ENCODE measurements around the gene SEMA4G.

- TF ChIP-seq REST (IDR thresholded peaks at IDR 0.05; ENCODE audit: low read depth) (no peak), JUND (IDR thresholded peaks at IDR 0.05) (no peak), POLR2AphosphoS5 (IDR thresholded peaks at IDR 0.05; ENCODE audit: low read depth, low read length) (no peak), CTCF (IDR thresholded peaks at IDR 0.05 in 2 of 3, conservative IDR thresholded peaks at IDR 0.05 in 1 of 3; ENCODE audit: borderline replicate concordance in 1 of 3, insufficient read depth in 1 of 3, low read depth in 2 of 3, low read length in 2 of 3) (no peak), EZH2 (IDR thresholded peaks at IDR 0.05) (no peak), ZNF274 (IDR thresholded peaks at IDR 0.05; ENCODE audit: low read depth, low read length) (no peak), POLR2A (IDR thresholded peaks at IDR 0.05; ENCODE audit: borderline replicate concordance, extremely low read depth, insufficient read depth, insufficient read length) (no peak), ZFX (IDR thresholded peaks at IDR 0.05) (no peak), TCF7L2 (IDR thresholded peaks at IDR 0.05; ENCODE audit: borderline replicate concordance, extremely low read depth, insufficient read depth, insufficient read length) (no peak), SP1 (IDR thresholded peaks at IDR 0.05; ENCODE audit: low read depth) (no peak), MAX (IDR thresholded peaks at IDR 0.05) (no peak), EZH2phosphoT487 (IDR thresholded peaks at IDR 0.05; ENCODE audit: borderline replicate concordance) (no peak)
Observed at GRCh38 chr10:101001659-101002035, 32.3 kb downstream of the SEMA4G start.

Measured in HCT116 (cell line).